Mucosa of descending colon (tissue), 3 donors: Measurements from ENCODE around the gene GLCE. TPM values are rescaled to one million over a fixed set of nuclear protein-coding genes. Genes with fewer than 3 reads are reported as not detected.
A peak's percentile ranks its signal among the peaks of the same experiment; 100 is the strongest.
"Not testable (repeated sequence)": the region's sequence is repeated elsewhere in the genome, so short reads cannot be mapped to it uniquely, and the experiment has no call there.

Experiments used
- ATAC-seq: fragments of 200-7000 bp; cut with Tn5 transposase; one replicate; pipeline ENCODE4 v1.9.1; 2020; ENCODE audit warnings: mild to moderate bottlenecking, moderate library complexity
- DNase-seq, 3 donors: peaks; one replicate each; pipeline ENCODE4 v3.0.0-alpha.2; 2020
- H3K36me3 ChIP-seq: fragments of 200-600 bp; one replicate; pipeline ENCODE4 v1.8.0; 2021; ENCODE audit warnings: low read depth, mild to moderate bottlenecking
- H3K4me1 ChIP-seq: fragments of 200-600 bp; one replicate; pipeline ENCODE4 v1.8.0; 2021; ENCODE audit warnings: low read depth, mild to moderate bottlenecking
- H3K4me3 ChIP-seq: fragments of 200-600 bp; one replicate; pipeline ENCODE4 v1.8.0; 2021; ENCODE audit warnings: mild to moderate bottlenecking
- H3K9me3 ChIP-seq: fragments of 200-600 bp; one replicate; pipeline ENCODE4 v1.8.0; 2021; ENCODE audit warnings: mild to moderate bottlenecking
- intact Hi-C, 2 donors: fragments of 100-400 bp; cut with DNase I in 1 of 2; cut with micrococcal nuclease in 1 of 2; formaldehyde crosslinking; loops; one replicate each; pipeline versions ENCODE4 v1.11.0 to v1.11.1; 2022; cut with DNase I, micrococcal nuclease
- total RNA-seq, 3 donors: library from RNA; stranded (reverse); fragmentation: NEBNext Ultra II Directional in 2 of 3; extraction: Animal tissue kit (Norgen Biotek cat#: 25700) in 2 of 3; gene quantifications; one replicate each; pipeline versions ENCODE4 v1.2.1 to v1.2.4, GENCODE V29; 2021 to 2023
- TF ChIP-seq, protein P1 (sequence below): fragments of 200-600 bp; IDR thresholded peaks from one replicate; pipeline ENCODE4 v1.8.0; 2022; ENCODE audit warnings: antibody characterized with exemption, mild to moderate bottlenecking
- donor health status: DM: no; HTN: no; CAD: no; lungs with moderate emphysema.
- donor health status: DM: no; HTN: no; CAD: no.
- donor health status: DM: no; HTN: yes; CAD: no.

Gene GLCE
- total RNA-seq, 3 donors from 2014 or later: 17.7 to 36.4 (median 32.3) TPM

DNA sequence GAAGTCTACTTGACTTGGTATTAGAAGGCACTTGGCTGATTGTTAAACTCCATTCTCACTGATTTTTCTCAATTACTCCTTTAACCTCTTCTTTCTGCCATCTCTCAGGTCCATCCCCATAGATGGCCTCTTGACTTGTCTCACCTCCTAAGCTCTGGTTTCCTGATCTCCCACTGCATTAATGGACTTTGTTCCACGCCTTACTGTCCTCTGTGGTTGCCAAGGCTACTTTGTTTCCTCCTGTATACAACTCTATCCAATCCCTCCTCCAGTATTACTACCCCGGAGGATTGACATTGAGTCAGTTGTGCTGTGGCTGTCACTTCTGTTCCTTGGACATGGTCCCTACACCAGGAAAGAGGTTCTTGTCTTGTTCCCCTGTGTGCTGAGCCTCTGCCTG lies 10.6 kb upstream of the GLCE start:
- DNase-seq (no peak), ATAC-seq (peak; percentile 97)
- H3K36me3 ChIP-seq: no peaks in the 10 kb centered on the region
- H3K9me3 ChIP-seq: no peaks in the 10 kb centered on the region
- intact Hi-C loops: no loop called here
- H3K4me3 ChIP-seq: no peak overlapping the region
- TF ChIP-seq, protein P1, sequence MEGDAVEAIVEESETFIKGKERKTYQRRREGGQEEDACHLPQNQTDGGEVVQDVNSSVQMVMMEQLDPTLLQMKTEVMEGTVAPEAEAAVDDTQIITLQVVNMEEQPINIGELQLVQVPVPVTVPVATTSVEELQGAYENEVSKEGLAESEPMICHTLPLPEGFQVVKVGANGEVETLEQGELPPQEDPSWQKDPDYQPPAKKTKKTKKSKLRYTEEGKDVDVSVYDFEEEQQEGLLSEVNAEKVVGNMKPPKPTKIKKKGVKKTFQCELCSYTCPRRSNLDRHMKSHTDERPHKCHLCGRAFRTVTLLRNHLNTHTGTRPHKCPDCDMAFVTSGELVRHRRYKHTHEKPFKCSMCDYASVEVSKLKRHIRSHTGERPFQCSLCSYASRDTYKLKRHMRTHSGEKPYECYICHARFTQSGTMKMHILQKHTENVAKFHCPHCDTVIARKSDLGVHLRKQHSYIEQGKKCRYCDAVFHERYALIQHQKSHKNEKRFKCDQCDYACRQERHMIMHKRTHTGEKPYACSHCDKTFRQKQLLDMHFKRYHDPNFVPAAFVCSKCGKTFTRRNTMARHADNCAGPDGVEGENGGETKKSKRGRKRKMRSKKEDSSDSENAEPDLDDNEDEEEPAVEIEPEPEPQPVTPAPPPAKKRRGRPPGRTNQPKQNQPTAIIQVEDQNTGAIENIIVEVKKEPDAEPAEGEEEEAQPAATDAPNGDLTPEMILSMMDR: no peak
- no peaks in the 10 kb centered on the region for H3K4me1 ChIP-seq

DNA sequence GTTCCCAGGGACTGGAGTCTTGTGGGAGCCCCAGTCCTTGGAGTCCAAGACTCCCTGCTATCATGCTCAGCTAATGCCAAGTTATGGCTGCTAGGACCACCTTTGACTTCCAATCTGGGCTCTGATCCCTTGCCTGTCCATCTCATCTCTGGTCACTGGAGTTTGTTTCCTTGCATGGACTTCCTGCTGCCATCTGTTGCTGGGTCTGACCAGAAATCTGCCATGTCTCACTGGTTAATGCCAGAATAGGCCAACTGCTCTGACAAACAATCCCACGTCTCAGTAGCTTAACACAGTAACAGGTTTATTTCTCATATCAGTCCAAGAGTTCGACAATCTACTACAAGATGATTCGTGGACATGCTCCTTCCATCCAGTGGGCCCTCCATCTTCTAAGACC lies 10.1 kb upstream of the GLCE start:
- TF ChIP-seq, protein P1: no peak
- Histone ChIP-seq H3K36me3 (no peaks in the 10 kb centered on the region), H3K4me3 (no peak overlapping the region), H3K4me1 (no peaks in the 10 kb centered on the region), H3K9me3 (no peaks in the 10 kb centered on the region)
- intact Hi-C loops: no loop called here
- no peak for ATAC-seq
- DNase-seq: no peak

- H3K4me3 ChIP-seq: no peak overlapping the region
- H3K36me3 ChIP-seq: no peaks in the 10 kb centered on the region
- intact Hi-C loops: no loop called here
- no peaks in the 10 kb centered on the region for H3K4me1 ChIP-seq
- TF ChIP-seq, protein P1: no peak
- DNase-seq (no peak), ATAC-seq (no peak)
- no peaks in the 10 kb centered on the region for H3K9me3 ChIP-seq
Measured at GRCh38 chr15:69150841-69151240, 9.6 kb upstream of the GLCE start.

- DNase-seq: no peak
- TF ChIP-seq, protein P1: no peak
- intact Hi-C loops: no loop called here
- Histone ChIP-seq H3K36me3 (no peaks in the 10 kb centered on the region), H3K9me3 (no peaks in the 10 kb centered on the region), H3K4me1 (no peaks in the 10 kb centered on the region), H3K4me3 (no peak overlapping the region)
- no peak for ATAC-seq
Measured at GRCh38 chr15:69153046-69153445, 7.4 kb upstream of the GLCE start.

DNA sequence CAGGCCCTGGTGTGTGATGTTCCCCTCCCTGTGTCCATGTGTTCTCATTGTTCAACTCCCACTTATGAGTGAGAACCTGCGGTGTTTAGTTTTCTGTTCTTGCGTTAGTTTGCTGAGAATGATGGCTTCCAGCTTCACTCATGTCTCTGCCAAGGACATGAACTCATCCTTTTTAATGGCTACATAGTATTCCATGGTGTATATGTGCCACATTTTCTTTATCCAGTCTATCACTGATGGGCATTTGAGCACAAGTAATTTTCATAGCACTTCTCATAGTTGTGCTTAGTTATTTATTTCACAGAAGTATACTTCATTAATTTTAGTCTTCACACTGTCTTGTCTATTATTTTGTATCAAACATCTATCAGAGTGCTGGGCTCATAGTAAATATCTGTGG lies 6.8 kb upstream of the GLCE start:
- H3K36me3 ChIP-seq, intact Hi-C loops, H3K4me1 ChIP-seq, DNase-seq, ATAC-seq, H3K9me3 ChIP-seq, H3K4me3 ChIP-seq: not testable (repeated sequence)

DNA sequence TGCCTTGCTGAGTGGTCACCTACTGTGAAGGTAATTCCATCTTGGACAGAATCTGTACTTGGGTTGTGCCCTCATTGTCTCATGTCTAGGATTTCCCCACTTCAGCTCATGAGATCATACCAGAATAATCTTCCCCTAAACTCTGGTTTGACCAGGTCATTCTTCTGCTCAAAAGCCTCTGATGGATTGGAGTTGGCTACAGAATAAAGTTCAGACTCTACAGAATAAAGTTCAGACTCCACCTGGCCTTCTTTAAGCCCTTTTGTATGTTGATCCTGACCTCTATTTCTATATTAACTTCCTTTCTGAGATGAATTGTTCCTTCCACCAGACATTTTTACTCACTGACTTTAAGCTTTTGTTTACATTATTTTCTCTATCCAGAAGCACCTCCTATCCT lies 6.4 kb upstream of the GLCE start:
- ATAC-seq (no peak), DNase-seq (no peak)
- intact Hi-C loops: no loop called here
- Histone ChIP-seq H3K36me3 (no peaks in the 10 kb centered on the region), H3K9me3 (no peaks in the 10 kb centered on the region), H3K4me1 (no peaks in the 10 kb centered on the region), H3K4me3 (no peak overlapping the region)
- TF ChIP-seq, protein P1: no peak
